Mammary epithelial cell (primary cell): ENCODE data around the gene MTG1.

Experiments
- EZH2 ChIP-seq: IDR thresholded peaks from 2 replicates; pipeline ENCODE4 v1.6.1; 2012; ENCODE audit warnings: low read length, inconsistent platforms, borderline replicate concordance
- TF ChIP-seq, protein P1 (sequence below), 2 donors: IDR thresholded peaks in 1 of 2; conservative IDR thresholded peaks in 1 of 2; 2 replicates each; pipeline ENCODE4 v1.5.1; 2011 to 2012; ENCODE audit warnings: inconsistent platforms in 2 of 2, low read length in 2 of 2, mild to moderate bottlenecking in 2 of 2, control low read depth in 1 of 2, low read depth in 1 of 2; ENCODE audit not compliant: insufficient read depth in 1 of 2; ENCODE audit errors: extremely low read depth in 1 of 2

GRCh38 chr10:133403784-133404183 lies 9.8 kb downstream of the MTG1 start:
- TF ChIP-seq, protein P1, sequence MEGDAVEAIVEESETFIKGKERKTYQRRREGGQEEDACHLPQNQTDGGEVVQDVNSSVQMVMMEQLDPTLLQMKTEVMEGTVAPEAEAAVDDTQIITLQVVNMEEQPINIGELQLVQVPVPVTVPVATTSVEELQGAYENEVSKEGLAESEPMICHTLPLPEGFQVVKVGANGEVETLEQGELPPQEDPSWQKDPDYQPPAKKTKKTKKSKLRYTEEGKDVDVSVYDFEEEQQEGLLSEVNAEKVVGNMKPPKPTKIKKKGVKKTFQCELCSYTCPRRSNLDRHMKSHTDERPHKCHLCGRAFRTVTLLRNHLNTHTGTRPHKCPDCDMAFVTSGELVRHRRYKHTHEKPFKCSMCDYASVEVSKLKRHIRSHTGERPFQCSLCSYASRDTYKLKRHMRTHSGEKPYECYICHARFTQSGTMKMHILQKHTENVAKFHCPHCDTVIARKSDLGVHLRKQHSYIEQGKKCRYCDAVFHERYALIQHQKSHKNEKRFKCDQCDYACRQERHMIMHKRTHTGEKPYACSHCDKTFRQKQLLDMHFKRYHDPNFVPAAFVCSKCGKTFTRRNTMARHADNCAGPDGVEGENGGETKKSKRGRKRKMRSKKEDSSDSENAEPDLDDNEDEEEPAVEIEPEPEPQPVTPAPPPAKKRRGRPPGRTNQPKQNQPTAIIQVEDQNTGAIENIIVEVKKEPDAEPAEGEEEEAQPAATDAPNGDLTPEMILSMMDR (conservative IDR thresholded peaks at IDR 0.05 in 1 of 2, IDR thresholded peaks at IDR 0.05 in 1 of 2; ENCODE audit: extremely low read depth in 1 of 2, insufficient read depth in 1 of 2, low read depth in 1 of 2, low read length in 2 of 2) = no peak
- TF ChIP-seq EZH2 = no peak
